ENCODE measurements around the gene SHISA9.
A peak's percentile ranks its signal among the peaks of the same experiment; 100 is the strongest.

The SHISA9 gene

GRCh38 chr16:13029786-13030185, 128.4 kb downstream of the SHISA9 start:
- no peak for ATAC-seq
- no peak for DNase-seq

GRCh38 chr16:13030769-13031168, 129.4 kb downstream of the SHISA9 start:
- DNase-seq (no peak), ATAC-seq (no peak)

GRCh38 chr16:13032911-13033310, 131.5 kb downstream of the SHISA9 start:
- no peak for ATAC-seq

GRCh38 chr16:13036600-13036999, 135.2 kb downstream of the SHISA9 start:
- DNase-seq = peak; percentile 12
- ATAC-seq = no peak

More at GRCh38 chr16:13032911-13033310, 131.5 kb downstream of the SHISA9 start:
- no peak for DNase-seq

GRCh38 chr16:13038591-13038990, 137.2 kb downstream of the SHISA9 start:
- DNase-seq (no peak), ATAC-seq (no peak)

GRCh38 chr16:13039526-13039925, 138.1 kb downstream of the SHISA9 start:
- ATAC-seq (no peak), DNase-seq (no peak)

GRCh38 chr16:13041180-13041579, 139.8 kb downstream of the SHISA9 start:
- no peak for DNase-seq
- no peak for ATAC-seq

GRCh38 chr16:13041646-13042290, 140.4 kb downstream of the SHISA9 start:
- ATAC-seq (no peak), DNase-seq (no peak)

GRCh38 chr16:13042291-13042685, 140.9 kb downstream of the SHISA9 start:
- no peak for ATAC-seq
- no peak for DNase-seq

- no peak for ATAC-seq
- no peak for DNase-seq
Measured at GRCh38 chr16:13046061-13046821, 144.8 kb downstream of the SHISA9 start.

DNA sequence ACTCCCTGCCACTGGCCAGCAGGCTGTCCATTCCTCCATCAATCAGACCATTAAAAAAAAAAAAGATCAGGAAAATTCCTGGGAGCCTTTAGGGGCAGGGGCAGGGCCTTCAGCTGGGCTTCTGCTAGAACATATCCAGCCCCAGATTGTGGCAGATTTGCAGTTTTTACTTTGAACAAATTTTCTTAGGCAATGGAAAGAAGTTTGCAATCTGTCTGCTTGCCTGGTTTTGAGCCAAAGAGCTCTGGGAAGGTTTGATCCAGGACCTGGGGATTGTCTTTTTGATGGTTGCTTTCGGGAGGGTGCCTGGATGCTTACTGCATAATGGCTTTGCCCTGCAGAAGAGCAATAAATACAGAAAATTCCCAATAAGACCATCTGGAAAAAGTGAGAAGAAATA, 145.9 kb downstream of the SHISA9 start:
- DNase-seq = no peak
- no peak for ATAC-seq

GRCh38 chr16:13049688-13050087, 148.3 kb downstream of the SHISA9 start:
- no peak for DNase-seq
- ATAC-seq = no peak

DNA sequence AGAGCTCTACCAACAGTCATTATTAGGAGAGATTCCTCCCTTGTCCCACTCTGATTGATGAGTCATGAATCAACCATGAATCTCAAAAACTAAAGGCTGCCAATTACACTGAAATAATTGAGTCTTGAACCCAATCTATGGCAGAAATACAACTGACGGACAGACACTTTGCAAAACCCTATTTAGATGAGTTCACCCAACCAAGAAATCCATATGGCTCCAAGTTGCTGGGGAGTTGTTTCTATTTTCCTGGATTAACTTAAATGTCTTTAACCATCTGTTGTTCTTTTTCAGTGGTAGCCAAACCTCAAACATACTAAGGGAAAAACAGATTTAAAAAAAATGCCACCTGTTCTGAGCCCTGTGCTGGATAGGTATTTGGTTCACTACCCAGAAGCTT, 151.0 kb downstream of the SHISA9 start:
- no peak for ATAC-seq

GRCh38 chr16:13055480-13055879, 154.1 kb downstream of the SHISA9 start:
- ATAC-seq (no peak), DNase-seq (no peak)

More for the DNA sequence above, 151.0 kb downstream of the SHISA9 start:
- no peak for DNase-seq

DNA sequence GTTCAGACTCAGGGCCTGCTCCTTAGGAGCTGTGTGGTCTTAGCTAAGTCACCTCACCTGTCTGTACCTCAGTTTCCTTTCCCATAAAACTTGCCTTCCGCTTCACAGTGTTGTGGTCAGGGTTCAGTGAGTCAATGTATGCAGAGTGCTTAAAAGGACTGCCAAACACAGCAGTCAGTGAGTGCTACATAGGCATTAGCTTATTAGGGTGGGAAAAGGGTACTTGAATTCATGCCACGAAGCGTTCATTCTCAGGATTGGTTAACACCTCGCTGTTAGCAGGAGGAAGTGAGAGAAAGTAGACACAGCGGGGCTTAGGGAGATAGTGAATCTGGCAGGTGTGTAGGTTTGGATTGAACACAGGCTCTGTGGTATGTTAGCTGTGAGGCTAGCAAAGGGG, 155.2 kb downstream of the SHISA9 start:
- DNase-seq (no peak), ATAC-seq (no peak)

DNA sequence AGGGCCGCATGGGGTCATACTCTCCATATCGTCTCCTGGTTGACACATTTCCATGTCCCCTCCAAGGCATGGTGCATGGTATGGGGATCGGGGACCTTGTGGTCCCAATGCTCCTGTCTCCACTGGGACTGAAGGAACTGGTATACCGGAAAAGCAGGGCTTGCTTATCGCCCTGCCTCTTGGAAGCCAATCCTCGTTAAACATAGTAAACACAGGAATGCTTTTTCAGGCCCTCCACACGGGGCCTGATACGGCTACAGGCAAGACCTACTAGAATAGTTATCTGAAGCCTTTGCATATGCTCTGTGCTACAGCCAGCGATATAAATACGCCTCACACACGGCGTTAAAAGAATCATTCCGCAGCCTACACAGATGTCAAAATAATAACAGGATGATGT, 159.5 kb downstream of the SHISA9 start:
- no peak for ATAC-seq
- no peak for DNase-seq

DNA sequence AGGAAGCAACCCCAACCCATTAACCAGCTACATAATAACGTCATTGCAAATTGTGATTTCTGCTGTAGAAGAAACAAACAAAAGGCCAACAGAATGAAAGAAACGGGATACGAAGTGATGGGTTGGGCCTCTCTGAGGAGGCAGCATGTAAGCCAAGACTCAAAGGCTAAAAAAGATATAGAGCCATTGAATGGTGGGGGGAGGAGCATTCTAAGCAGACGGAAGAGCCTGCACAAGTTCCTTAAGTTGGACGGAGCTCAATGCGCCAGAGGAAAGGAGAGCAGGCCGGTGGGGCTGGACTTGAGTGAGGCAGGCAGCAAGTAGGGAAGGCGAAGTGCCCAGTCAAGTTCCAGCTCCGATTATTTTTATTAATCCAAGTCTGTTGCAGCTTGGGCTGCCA, 160.3 kb downstream of the SHISA9 start:
- no peak for ATAC-seq
- no peak for DNase-seq

- DNase-seq (no peak), ATAC-seq (no peak)
Measured at GRCh38 chr16:13062219-13062618, 160.8 kb downstream of the SHISA9 start.

DNA sequence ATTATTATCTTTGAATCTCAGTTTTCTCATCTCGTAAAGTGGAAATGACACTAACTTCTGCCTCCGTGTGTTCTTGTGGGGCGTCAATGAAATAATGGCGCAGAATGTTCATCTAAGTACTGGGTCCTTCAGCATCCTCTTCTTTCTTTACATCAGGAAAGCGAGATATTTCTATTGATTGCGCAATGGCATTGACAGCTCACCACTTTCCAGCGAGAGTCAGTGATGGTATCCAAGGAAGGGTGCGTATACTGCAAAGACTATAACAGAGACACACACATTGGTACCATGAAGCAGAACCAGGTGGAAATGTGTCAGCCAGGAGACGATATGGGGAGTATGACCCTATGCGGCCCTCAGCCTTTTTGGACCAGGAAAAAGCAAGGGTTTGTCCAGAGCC, 162.1 kb downstream of the SHISA9 start:
- ATAC-seq (no peak), DNase-seq (no peak)

DNA sequence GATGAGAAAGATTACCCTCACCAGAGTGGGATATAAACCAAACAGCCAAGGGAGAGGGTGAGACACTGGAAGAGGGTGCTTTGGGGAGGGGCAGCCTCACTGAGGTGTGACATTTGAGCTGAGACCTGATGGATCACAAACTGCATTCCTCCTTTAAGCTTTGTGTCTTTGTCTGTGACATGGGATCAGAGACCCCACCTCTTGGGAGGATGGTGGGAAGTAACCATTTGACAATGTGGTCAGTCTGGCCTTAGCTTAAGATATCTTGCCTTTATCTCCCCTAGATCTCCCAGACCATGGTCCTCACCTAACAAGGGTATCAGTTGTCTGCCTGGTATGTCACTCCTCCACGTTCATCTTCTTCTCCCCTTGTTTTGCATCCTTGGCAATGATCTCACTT, 163.4 kb downstream of the SHISA9 start:
- DNase-seq = no peak
- no peak for ATAC-seq

- ATAC-seq (no peak), DNase-seq (no peak)
Measured at GRCh38 chr16:13067648-13068047, 166.2 kb downstream of the SHISA9 start.

- DNase-seq (no peak), ATAC-seq (no peak)
Measured at GRCh38 chr16:13068912-13069583, 167.7 kb downstream of the SHISA9 start.

DNA sequence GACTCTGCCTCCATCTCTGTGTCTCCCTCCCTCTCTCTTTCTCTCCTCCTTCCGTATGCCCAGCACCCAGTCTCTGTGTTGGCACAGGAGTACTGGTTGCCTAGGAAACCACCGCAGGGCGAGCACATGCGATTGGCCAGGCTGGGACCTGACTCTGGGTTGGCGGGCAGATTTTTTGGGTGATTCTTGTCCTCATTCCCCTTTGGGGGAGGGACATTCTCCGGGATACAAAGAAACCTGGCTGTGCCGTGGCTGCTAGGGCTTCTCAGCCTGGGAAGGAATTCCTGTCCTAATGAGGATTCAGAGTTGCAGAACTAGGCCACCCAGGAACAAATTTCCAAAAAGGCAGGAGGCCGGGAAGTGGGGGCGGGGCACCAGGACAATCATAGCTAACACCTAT, 168.9 kb downstream of the SHISA9 start:
- DNase-seq (no peak), ATAC-seq (no peak)

Data from stimulated activated naive CD8-positive, alpha-beta T cell treated with anti-CD3 and anti-CD28 coated beads, Interleukin-15, Interleukin-2, amounts not matched to agents 100 U/mL and 50 U/mL, for 24 hours (primary cell).